ENCODE results near the gene LRP1B.

LRP1B gene

DNA sequence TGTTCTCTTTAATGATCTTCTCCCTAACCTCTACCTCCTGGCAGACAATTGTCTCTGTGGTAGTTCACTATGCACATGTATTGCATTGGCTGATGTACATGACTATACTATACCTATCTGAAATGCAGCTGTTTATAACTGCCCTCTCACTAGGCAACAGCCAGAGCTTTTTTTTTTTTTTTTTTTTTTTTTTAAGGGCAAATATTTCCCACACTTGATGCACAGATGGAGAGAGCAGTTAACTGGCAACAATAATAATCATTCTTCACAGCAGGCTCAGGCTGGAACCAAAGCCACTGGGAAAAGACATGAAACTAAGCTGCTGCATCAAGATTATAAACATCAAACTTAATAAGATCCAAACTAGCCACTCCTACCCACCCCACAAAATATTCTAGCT is 707.7 kb downstream of the LRP1B start:
- DNase-seq (ENCODE audit: low read depth) = no peak

DNA sequence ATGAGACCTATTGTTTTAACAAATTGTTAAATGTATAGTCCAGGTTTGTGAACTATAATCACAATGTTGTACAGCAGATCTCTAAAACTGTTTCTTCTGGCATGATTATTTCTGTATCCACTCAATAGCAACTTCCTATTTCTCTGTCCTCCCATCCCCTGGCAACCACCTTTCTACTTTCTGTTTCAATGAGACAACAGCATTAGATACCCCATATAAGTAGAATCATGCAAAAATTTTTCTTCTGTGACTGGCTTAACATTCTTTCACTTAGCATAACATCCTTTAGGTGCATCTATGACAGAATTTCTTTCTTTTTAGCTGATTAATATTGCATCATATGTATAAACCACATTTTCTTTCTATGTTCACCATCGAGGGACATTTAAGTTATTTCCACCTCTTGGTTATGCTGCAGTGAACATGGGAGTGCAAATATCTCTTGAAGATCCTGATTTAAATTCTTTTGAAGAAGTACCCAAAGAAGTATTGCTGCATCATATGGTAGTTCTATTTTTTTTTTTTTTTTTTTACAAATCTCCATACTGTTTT is 713.5 kb downstream of the LRP1B start:
- no peak for DNase-seq (ENCODE audit: low read depth)

- DNase-seq (ENCODE audit: low read depth) = no peak
Measured at GRCh38 chr2:141411419-141411818, 719.4 kb downstream of the LRP1B start.

GRCh38 chr2:141399270-141399669 is 731.5 kb downstream of the LRP1B start:
- DNase-seq (ENCODE audit: low read depth) = no peak

- DNase-seq (ENCODE audit: low read depth) = no peak
Measured at GRCh38 chr2:141393214-141393545, 737.6 kb downstream of the LRP1B start.

DNA sequence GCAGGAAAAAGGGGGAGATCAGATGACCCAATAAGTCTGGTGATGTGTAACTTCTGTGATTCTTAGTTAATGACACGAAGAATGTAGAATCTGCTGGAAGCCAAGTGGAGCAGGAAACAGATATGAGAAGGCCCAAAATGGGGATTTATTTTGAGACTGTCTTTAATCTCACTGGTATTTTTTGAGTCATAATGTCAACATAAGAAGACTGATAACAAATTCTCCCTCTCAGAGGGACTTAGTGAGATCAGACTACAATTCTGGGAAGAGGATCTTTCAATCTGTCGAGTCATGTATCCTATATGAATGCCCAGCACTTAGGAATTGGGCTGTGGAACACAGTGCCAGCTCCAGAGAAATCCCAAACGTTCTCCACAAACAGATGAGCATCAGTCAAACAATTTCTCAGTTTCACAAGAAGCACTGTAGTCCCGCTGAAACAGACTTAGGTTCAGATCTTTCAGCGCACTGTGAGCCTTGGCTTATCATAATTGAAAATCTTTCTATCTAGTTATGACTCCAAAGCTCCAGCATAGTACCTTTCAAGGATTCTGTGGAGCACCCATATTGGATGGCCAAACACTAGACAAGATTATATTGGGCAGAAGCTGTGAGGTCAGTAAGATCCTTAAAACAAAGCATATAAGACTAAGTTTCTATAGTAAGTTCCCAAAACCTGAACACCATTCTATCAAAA is 738.2 kb downstream of the LRP1B start:
- peak; percentile 36 for DNase-seq (ENCODE audit: low read depth)

DNA sequence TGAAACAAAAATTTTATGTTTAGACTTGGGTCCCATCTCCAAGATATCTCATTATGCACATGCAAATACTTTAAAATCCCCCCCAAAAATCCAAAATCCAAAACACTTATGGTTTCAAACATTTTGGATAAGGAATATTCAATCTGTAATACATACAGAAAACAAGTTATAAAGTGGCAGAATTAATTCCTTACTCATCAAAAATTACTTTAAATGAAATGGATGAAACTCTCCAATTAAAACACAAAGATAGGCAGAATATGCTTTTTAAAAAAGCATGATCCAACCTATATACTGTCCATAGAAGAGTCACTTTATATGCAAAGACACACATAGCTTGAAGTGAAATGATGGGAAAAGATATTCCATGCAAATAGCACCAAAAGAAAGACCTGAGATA is 744.6 kb downstream of the LRP1B start:
- DNase-seq (ENCODE audit: low read depth) = no peak

DNA sequence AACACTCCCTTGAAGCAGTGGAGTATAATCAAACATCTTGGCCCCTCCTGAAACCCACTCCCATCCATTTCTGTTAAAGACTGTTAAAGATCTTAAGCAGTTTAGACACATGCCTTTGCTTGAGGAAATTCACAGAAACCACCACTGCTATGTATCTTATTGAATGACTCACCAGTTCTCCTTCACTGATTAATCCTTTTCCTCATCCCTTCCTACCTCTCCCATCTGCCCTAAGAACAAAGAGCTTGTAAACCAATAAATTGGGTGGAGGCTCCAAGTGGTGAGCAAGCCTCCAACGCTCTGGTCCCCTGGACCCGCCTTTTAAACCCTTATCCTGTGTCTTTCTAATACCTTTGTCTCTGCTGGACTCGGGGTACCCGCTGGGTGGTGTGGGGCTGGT is 746.1 kb downstream of the LRP1B start:
- DNase-seq (ENCODE audit: low read depth) = no peak

DNA sequence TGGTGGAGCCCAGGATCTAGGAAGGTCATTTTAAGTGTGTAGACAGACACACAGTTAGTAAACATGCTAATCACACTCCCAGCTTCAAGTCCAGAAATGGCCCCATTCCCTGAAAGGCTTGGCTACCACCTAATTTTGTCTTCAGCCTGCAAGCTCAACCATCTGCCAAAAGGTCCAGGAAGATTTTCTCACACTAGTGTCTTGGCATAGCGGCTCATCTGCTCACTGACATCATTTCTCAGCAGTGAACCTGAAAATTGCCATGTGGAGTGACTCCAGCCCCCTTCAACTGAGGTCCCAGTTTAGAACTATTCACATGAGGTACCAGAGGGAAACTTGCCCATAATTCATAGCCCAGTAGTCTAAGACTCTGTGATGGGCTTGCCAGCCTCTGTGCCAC is 748.9 kb downstream of the LRP1B start:
- DNase-seq (ENCODE audit: low read depth) = no peak

DNA sequence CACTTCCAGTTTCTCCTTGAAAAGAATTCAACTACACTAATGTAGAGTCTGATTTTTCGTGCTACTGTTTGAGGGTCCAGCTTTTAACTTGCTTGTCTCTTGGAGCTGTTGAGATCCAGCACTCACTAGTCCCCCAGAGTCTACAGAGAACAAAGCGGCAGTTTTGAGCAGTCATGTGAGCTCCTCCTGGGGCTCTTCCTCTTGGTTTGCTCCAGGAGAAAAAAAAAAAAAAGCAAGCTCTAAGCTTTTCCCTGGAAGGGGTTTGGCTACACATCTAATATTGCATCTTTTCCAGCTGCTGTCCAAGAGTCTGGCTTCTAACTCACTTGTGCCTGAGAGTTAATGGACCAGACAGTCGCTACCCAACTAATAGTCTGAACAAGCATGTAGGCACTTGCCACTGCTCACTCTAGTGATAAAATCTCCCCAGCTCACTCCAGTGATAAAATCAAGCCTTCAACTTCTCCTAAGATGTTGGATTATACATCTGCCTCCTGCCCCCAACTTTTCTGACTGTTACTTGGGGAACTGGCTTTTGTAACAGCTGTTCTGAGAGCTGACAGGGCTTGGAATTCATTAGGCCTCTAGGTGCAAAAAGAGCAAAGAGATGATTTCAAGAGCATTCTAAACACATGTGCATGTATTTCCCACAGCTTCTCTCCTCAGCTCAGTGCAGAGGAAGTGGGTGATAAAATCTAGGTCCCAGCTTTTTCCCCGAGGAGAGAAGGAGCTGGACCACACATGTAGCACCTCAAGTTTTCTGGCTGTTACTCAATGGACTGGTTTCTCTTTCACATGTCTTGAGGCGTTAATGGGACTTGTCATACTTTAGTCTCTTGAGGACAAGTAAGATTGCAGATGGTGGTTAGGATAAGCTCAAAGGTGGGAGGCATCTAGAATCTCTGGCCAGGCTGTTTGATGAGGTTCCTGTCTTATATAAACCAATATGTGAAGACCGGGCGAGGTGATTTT is 750.5 kb downstream of the LRP1B start:
- no peak for DNase-seq (ENCODE audit: low read depth)

DNA sequence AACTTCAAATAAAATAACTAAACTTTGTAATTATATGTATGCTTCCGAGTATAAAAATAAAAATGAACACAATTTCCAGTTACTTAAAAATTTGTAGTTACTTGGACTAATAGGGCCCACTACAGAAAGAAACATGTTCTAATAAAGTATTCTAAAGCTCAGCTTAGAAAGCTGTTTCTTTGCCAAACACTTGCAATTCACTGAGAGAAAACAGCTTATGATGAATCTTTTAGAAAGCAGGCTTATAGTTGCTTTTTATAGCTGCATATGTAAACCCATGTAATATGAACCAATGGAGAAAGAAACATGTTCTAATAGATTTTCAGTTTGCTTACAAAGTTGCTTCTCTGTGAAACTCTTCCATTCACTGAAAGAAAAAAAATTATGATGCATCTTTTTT is 766.0 kb downstream of the LRP1B start:
- DNase-seq (ENCODE audit: low read depth) = no peak

GRCh38 chr2:141362311-141362710 is 768.5 kb downstream of the LRP1B start:
- DNase-seq (ENCODE audit: low read depth) = no peak

DNA sequence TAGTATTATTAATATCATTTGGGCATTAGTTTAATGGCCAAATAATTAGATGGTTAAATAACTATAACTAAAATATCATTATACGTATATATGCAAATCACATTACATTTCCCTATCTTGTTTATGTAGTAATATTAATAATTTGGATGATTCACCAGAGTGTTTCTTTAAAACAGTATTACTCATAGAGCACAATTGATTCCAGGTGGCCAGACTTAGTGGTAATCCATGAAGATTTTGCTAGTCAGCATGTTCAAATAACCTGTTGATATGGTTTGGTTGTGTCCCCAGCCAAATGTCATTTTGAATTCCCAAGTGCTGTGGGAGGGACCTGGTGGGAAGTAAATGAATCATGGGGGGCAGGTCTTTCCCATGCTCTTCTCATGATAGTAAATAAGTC is 782.3 kb downstream of the LRP1B start:
- peak; percentile 39 for DNase-seq (ENCODE audit: low read depth)

DNA sequence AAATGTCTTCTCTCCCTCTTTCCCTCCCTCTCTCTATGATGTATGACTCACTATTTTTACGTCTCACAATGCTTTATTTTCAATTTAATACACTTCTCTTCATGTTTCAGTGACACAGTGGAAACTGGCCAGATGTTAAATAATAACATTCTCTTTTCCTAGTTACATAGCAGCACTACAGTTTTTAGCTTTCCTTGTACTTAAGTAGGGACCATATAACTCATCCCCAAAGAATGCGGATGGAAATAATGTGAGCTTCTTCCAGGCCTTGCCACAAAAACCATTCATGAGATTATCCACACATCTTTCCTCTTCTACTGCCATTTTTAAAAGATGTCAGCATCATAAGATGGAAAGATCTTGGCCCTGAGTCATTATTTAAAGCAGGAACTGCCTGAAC is 789.4 kb downstream of the LRP1B start:
- DNase-seq (ENCODE audit: low read depth) = peak; percentile 74

GRCh38 chr2:141331127-141331526 is 799.7 kb downstream of the LRP1B start:
- DNase-seq (ENCODE audit: low read depth) = peak; percentile 83

DNA sequence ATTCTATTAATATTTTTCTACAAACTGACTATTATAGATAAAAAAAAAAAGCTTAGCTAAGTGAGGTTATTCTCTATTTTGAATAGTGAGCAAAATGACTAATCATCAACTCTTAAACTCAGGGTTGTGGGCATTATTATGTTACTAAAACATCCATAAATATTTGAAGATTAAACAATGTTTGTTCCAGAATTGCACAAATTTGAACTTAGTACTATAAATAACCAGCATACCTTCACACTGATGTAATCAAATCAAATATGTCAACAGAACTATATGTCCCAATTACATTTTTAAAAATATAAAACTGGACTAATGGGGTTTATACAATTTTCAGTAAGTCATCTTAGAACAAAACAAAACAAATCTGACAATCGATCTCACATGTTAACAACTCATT is 800.9 kb downstream of the LRP1B start:
- DNase-seq (ENCODE audit: low read depth) = peak; percentile 44

- no peak for DNase-seq (ENCODE audit: low read depth)
Measured at GRCh38 chr2:141323571-141323970, 807.2 kb downstream of the LRP1B start.

DNA sequence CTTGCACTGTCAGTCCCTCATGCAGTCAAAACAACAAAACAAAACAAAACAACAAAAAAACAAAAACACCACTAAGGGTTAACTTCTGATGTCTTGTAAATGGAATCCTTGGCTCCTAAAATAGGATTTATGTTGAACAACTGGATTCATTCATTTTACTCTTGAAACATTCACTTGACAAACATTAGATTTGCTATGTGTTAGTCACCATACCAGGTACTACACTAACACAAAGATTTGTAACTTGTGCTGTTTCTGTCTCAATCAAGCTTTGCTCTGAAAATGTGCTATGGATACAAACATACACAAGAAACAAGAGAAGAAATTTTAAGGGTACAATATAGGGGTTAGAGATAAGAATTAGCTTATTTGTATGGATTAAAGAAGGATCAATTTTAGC is 812.8 kb downstream of the LRP1B start:
- no peak for DNase-seq (ENCODE audit: low read depth)

- DNase-seq (ENCODE audit: low read depth) = no peak
Measured at GRCh38 chr2:141316606-141317005, 814.2 kb downstream of the LRP1B start.

GRCh38 chr2:141316103-141316502 is 814.7 kb downstream of the LRP1B start:
- DNase-seq (ENCODE audit: low read depth) = no peak

GRCh38 chr2:141313972-141314371 is 816.8 kb downstream of the LRP1B start:
- no peak for DNase-seq (ENCODE audit: low read depth)

DNA sequence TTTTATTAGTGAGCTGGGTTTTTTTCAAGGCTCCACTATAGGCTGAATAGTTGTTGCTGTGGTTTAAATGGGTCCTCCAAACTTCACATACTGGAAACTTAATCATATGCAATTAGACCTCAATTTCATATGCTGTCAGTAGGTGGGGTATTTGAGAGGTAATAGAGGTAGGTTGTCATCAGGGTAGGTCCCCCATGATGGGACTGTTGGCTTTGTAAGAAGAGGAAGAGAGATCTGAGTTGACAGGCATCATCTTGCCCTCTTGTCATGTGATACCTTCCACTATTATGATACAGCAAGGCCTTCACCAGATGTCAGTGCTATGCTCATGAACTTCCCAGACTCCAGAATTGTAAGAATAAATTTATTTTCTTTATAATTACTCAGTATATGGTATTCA is 819.4 kb downstream of the LRP1B start:
- DNase-seq (ENCODE audit: low read depth) = no peak

- DNase-seq (ENCODE audit: low read depth) = no peak
Measured at GRCh38 chr2:141306368-141306767, 824.4 kb downstream of the LRP1B start.

All from fibroblast of the conjunctiva (primary cell).